HCT116 (cell line): ENCODE measurements around the gene FLNB. TPM values are rescaled to one million over a fixed set of nuclear protein-coding genes. Genes with fewer than 3 reads are reported as not detected.

ENCODE experiments used
- ATAC-seq: fragments of 200-7000 bp; cut with Tn5 transposase; 2 replicates; pipeline ENCODE4 v1.9.1; 2020; ENCODE audit warnings: mild to moderate bottlenecking, moderate library complexity
- BruUV-seq: library from RNA; stranded (reverse); fragments of 400-500 nt; replicated peaks from 2 replicates; lab custom pipeline; 2021; lab: Mats Ljungman, UMichigan
- CTCF ChIA-PET: fragments of 300-600 bp; sonication (Branson Sonifier 250); formaldehyde crosslinking; loops from one replicate; lab custom pipeline; 2021; ENCODE audit warnings: antibody characterized with exemption; lab: Charles Lee
- POLR2A ChIA-PET: fragments of 300-600, 350-600 bp; sonication (Branson Sonifier 250); formaldehyde crosslinking; loops from one replicate; lab custom pipeline; 2021; ENCODE audit warnings: antibody characterized with exemption; lab: Charles Lee
- RAD21 ChIA-PET, 2 experiments: fragments of 300-600 bp; sonication (Branson Sonifier 250); formaldehyde crosslinking; loops; one replicate each; lab custom pipeline; 2023; ENCODE audit warnings: low total read pairs in 2 of 2; ENCODE audit not compliant: uncharacterized antibody in 2 of 2, unreplicated experiment in 2 of 2, low non-redundant PET in 1 of 2; lab: Charles Lee
- DNase-seq: peaks from one replicate; pipeline ENCODE4 v3.0.0-alpha.2; 2010; ENCODE audit warnings: low read depth, low spot score
- H2AFZ ChIP-seq: fragments of 200-600 bp; shearing (Covaris generic), sonication (generic); 2 replicates; pipeline ENCODE4 v1.6.1; 2017; ENCODE audit warnings: low read depth, mixed run types, mixed read lengths, antibody characterized with exemption, low read length; ENCODE audit not compliant: poor library complexity, severe bottlenecking
- H3K27ac ChIP-seq: 2 replicates; pipeline ENCODE4 v1.5.1; 2012; ENCODE audit warnings: low read depth, low read length
- H3K27me3 ChIP-seq: fragments of 200-600 bp; sonication (generic); 2 replicates; pipeline ENCODE4 v1.6.1; 2016; ENCODE audit warnings: mixed run types, low read length, mixed read lengths; ENCODE audit not compliant: insufficient read depth
- H3K36me3 ChIP-seq, 2 experiments: fragments of 200-500 bp in 1 of 2; fragments of 200-600 bp in 1 of 2; sonication (Bioruptor generic) in 1 of 2; sonication (generic) in 1 of 2; 2 replicates each; pipeline versions ENCODE4 v1.5.1 to v1.6.1; 2014 to 2016; ENCODE audit warnings: low read length in 2 of 2, inconsistent platforms in 1 of 2, mixed read lengths in 1 of 2, mixed run types in 1 of 2; ENCODE audit not compliant: insufficient read depth in 2 of 2, control insufficient read depth in 1 of 2
- H3K4me1 ChIP-seq, 2 experiments: fragments of 200-600 bp in 1 of 2; sonication (generic) in 1 of 2; 2 replicates each; pipeline versions ENCODE4 v1.5.1 to v1.6.1; 2012 to 2017; ENCODE audit warnings: low read length in 2 of 2, inconsistent platforms in 1 of 2, mild to moderate bottlenecking in 1 of 2, mixed read lengths in 1 of 2, mixed run types in 1 of 2, moderate library complexity in 1 of 2; ENCODE audit not compliant: insufficient read depth in 2 of 2, control insufficient read depth in 1 of 2
- H3K4me2 ChIP-seq: fragments of 200-600 bp; sonication (generic); 2 replicates; pipeline ENCODE4 v1.6.1; 2017; ENCODE audit warnings: mixed run types, low read length, mixed read lengths
- H3K4me3 ChIP-seq, 2 experiments: fragments of 200-600 bp in 1 of 2; sonication (generic) in 1 of 2; replicated peaks in 1 of 2; 2 replicates each; pipeline ENCODE4 v1.5.1; 2011 to 2016; ENCODE audit warnings: low read length in 2 of 2, control low read depth in 1 of 2, low read depth in 1 of 2, mild to moderate bottlenecking in 1 of 2, mixed read lengths in 1 of 2, mixed run types in 1 of 2
- H3K79me2 ChIP-seq: fragments of 200-600 bp; sonication (generic); 2 replicates; pipeline ENCODE4 v1.6.1; 2017; ENCODE audit warnings: mild to moderate bottlenecking, mixed run types, low read length, moderate library complexity, mixed read lengths; ENCODE audit not compliant: insufficient read depth
- H3K9ac ChIP-seq: fragments of 200-600 bp; sonication (generic); 2 replicates; pipeline ENCODE4 v1.6.1; 2016; ENCODE audit warnings: low read length, mixed read lengths
- H3K9me2 ChIP-seq: fragments of 200-600 bp; sonication (generic), shearing (Covaris generic); 2 replicates; pipeline ENCODE4 v1.6.1; 2017; ENCODE audit warnings: mixed run types, mild to moderate bottlenecking, moderate library complexity; ENCODE audit not compliant: insufficient read depth
- H3K9me3 ChIP-seq, 2 experiments: fragments of 200-500 bp in 1 of 2; fragments of 200-600 bp in 1 of 2; sonication (Bioruptor generic) in 1 of 2; sonication (generic) in 1 of 2; 2 replicates each; pipeline ENCODE4 v1.6.1; 2014 to 2017; ENCODE audit warnings: low read length in 2 of 2, mixed read lengths in 2 of 2, inconsistent platforms in 1 of 2, low read depth in 1 of 2, mild to moderate bottlenecking in 1 of 2, mixed run types in 1 of 2, moderate library complexity in 1 of 2; ENCODE audit not compliant: control insufficient read depth in 1 of 2, insufficient read depth in 1 of 2
- H4K20me1 ChIP-seq: fragments of 200-600 bp; sonication (generic), shearing (Covaris generic); 2 replicates; pipeline ENCODE4 v1.6.1; 2017; ENCODE audit warnings: mixed run types, mild to moderate bottlenecking, moderate library complexity; ENCODE audit not compliant: insufficient read depth
- CEBPB ChIP-seq: IDR thresholded peaks from 2 replicates; pipeline ENCODE4 v1.6.1; 2012; ENCODE audit warnings: low read depth
- EGR1 ChIP-seq: IDR thresholded peaks from 2 replicates; pipeline ENCODE4 v1.6.1; 2012; ENCODE audit warnings: low read depth
- EZH2 ChIP-seq: fragments of 200-600 bp; sonication (generic); IDR thresholded peaks from 2 replicates; pipeline ENCODE4 v1.6.1; 2017; ENCODE audit warnings: antibody characterized with exemption, mixed run types
- FOSL1 ChIP-seq: IDR thresholded peaks from 2 replicates; pipeline ENCODE4 v1.6.1; 2012; ENCODE audit warnings: low read depth
- JUND ChIP-seq: IDR thresholded peaks from 2 replicates; pipeline ENCODE4 v1.6.1; 2012
- POLR2AphosphoS5 ChIP-seq: IDR thresholded peaks from 2 replicates; pipeline ENCODE4 v1.6.1; 2011; ENCODE audit warnings: mild to moderate bottlenecking, low read depth, low read length, moderate library complexity
- SIN3A ChIP-seq: IDR thresholded peaks from 2 replicates; pipeline ENCODE4 v1.6.1; 2012; ENCODE audit warnings: low read depth
- SP1 ChIP-seq: IDR thresholded peaks from 2 replicates; pipeline ENCODE4 v1.6.1; 2012; ENCODE audit warnings: low read depth
- SRF ChIP-seq: IDR thresholded peaks from 2 replicates; pipeline ENCODE4 v1.6.1; 2012; ENCODE audit warnings: low read depth
- intact Hi-C: fragments of 100-400 bp; cut with micrococcal nuclease; formaldehyde crosslinking; loops from 2 replicates; pipeline ENCODE4 v1.10.0; 2022
- total RNA-seq: library from RNA; stranded (reverse); gene quantifications from one replicate; pipeline ENCODE4 v1.2.1, GENCODE V29; 2021; ENCODE audit not compliant: unreplicated experiment
- TF ChIP-seq, protein P1 (sequence below): IDR thresholded peaks from 2 replicates; pipeline ENCODE4 v1.6.1; 2011; ENCODE audit warnings: mild to moderate bottlenecking, low read length, moderate library complexity; ENCODE audit not compliant: insufficient replicate concordance; ENCODE audit errors: extremely low read depth
- TF ChIP-seq, protein P2 (sequence below): IDR thresholded peaks from 2 replicates; pipeline ENCODE4 v1.6.1; 2012; ENCODE audit warnings: low read depth

The FLNB gene
- total RNA-seq, 1 experiment from 2014 or later, result 116 TPM

DNA sequence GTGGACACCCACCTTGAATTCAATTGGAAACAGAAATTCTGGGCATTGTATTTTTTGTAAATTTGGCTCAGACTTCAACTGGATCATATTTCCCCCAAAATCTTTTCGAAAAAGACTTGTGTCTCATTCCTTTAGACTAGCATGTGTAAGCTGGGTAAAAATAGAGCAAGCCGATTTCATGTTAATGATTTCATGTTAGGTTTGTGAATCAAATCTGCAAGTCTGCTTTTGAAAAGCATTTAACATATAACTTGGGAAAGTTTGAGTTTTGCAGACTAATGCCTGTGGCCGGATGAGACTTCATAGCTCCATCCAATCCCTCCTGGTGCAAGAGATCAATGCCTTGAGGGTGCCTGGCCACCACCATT lies 64.5 kb downstream of the FLNB start:
- no peaks in the 10 kb centered on the region for H3K27me3 ChIP-seq
- no peak overlapping the region for H3K4me3 ChIP-seq
- H3K9ac ChIP-seq, result no peak overlapping the region
- intact Hi-C loops, result no loop called here
- peaks cover 0 to 12% of the 10 kb centered on the region in 2 experiments; a peak in 3 of 4 replicates for H3K4me1 ChIP-seq
- ChIA-PET CTCF (no interaction called here), RAD21 (no interaction called here), POLR2A (no interaction called here)
- no peak for ATAC-seq
- BruUV-seq, result no TSS peak
- H3K4me2 ChIP-seq, result no peak overlapping the region
- TF ChIP-seq, protein P1, sequence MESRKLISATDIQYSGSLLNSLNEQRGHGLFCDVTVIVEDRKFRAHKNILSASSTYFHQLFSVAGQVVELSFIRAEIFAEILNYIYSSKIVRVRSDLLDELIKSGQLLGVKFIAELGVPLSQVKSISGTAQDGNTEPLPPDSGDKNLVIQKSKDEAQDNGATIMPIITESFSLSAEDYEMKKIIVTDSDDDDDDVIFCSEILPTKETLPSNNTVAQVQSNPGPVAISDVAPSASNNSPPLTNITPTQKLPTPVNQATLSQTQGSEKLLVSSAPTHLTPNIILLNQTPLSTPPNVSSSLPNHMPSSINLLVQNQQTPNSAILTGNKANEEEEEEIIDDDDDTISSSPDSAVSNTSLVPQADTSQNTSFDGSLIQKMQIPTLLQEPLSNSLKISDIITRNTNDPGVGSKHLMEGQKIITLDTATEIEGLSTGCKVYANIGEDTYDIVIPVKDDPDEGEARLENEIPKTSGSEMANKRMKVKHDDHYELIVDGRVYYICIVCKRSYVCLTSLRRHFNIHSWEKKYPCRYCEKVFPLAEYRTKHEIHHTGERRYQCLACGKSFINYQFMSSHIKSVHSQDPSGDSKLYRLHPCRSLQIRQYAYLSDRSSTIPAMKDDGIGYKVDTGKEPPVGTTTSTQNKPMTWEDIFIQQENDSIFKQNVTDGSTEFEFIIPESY, result no peak
- no peak for DNase-seq
- H2AFZ ChIP-seq, result no peak overlapping the region
- no peak overlapping the region for H3K27ac ChIP-seq
- peaks cover 0 to 8% of the 10 kb centered on the region in 2 experiments; a peak in 1 of 4 replicates for H3K36me3 ChIP-seq
- no peaks in the 10 kb centered on the region for H3K9me3 ChIP-seq
- no peaks in the 10 kb centered on the region for H4K20me1 ChIP-seq
- no peaks in the 10 kb centered on the region for H3K9me2 ChIP-seq
- peaks cover 45% of the 10 kb centered on the region; the same call in 1 of the 2 replicates for H3K79me2 ChIP-seq

DNA sequence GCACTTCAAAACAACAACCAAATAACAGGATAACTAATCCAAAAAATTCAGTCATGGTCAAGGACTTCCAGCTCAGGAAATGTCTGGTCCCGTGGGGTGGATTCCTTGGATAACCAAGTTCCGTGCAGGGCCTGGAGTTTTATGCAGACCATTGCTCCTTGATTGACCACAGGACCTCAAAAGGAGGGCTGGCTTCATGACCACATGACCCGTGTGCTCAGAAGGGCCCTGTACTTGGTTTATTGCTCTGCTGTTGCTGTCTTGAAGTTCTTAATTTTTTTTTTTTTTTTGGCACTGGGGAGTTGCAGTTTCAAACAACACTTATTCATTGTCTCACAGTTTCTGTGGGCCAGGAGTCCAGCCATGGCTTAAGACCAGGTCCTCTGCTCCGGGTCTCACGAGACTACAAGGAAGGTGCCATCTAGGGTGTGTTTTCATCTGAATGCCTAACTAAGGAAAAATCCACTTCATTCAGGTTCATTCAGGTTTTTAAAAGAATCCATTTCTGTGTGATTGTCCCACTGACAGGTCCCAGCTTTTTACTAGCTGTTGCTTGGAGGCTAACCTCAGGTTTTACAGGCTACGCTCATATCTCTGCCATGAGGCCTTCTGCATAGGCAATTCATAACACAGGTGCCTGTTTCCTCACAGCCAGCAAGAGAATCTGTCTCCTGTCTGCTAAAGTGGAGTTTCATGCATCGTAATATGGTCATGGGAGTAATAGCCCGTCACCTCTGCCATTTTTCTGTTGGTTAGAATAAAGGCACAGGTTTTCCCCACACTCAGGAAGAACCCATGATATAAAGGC lies 65.3 kb downstream of the FLNB start:
- H3K27me3 ChIP-seq, result no peaks in the 10 kb centered on the region
- ChIA-PET RAD21 (no interaction called here), POLR2A (no interaction called here), CTCF (interaction anchor here (0.6 kb wide), 1 partner anchor 292 kb away, joined by 4 read pairs; no protein-coding TSS in a partner anchor)
- BruUV-seq, result no TSS peak
- no peak overlapping the region for H2AFZ ChIP-seq
- H4K20me1 ChIP-seq, result no peaks in the 10 kb centered on the region
- intact Hi-C loops, result no loop called here
- H3K79me2 ChIP-seq, result peaks cover 38% of the 10 kb centered on the region; the same call in 1 of the 2 replicates
- H3K9me2 ChIP-seq, result no peaks in the 10 kb centered on the region
- DNase-seq (no peak), ATAC-seq (no peak)
- H3K4me3 ChIP-seq, result no peak overlapping the region
- no peak overlapping the region for H3K4me2 ChIP-seq
- no peak overlapping the region for H3K27ac ChIP-seq
- H3K9me3 ChIP-seq, result no peaks in the 10 kb centered on the region
- H3K9ac ChIP-seq, result no peak overlapping the region
- no peak for TF ChIP-seq SRF
- no peak for TF ChIP-seq EGR1
- no peak for TF ChIP-seq SP1
- TF ChIP-seq POLR2AphosphoS5, result no peak
- no peak for TF ChIP-seq CEBPB
- TF ChIP-seq, protein P2, sequence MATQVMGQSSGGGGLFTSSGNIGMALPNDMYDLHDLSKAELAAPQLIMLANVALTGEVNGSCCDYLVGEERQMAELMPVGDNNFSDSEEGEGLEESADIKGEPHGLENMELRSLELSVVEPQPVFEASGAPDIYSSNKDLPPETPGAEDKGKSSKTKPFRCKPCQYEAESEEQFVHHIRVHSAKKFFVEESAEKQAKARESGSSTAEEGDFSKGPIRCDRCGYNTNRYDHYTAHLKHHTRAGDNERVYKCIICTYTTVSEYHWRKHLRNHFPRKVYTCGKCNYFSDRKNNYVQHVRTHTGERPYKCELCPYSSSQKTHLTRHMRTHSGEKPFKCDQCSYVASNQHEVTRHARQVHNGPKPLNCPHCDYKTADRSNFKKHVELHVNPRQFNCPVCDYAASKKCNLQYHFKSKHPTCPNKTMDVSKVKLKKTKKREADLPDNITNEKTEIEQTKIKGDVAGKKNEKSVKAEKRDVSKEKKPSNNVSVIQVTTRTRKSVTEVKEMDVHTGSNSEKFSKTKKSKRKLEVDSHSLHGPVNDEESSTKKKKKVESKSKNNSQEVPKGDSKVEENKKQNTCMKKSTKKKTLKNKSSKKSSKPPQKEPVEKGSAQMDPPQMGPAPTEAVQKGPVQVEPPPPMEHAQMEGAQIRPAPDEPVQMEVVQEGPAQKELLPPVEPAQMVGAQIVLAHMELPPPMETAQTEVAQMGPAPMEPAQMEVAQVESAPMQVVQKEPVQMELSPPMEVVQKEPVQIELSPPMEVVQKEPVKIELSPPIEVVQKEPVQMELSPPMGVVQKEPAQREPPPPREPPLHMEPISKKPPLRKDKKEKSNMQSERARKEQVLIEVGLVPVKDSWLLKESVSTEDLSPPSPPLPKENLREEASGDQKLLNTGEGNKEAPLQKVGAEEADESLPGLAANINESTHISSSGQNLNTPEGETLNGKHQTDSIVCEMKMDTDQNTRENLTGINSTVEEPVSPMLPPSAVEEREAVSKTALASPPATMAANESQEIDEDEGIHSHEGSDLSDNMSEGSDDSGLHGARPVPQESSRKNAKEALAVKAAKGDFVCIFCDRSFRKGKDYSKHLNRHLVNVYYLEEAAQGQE, result no peak
- TF ChIP-seq, protein P1, result no peak
- TF ChIP-seq EZH2, result no peak
- TF ChIP-seq SIN3A, result no peak
- TF ChIP-seq JUND, result no peak
- TF ChIP-seq FOSL1, result no peak
- H3K36me3 ChIP-seq, result peaks cover 0 to 14% of the 10 kb centered on the region in 2 experiments; a peak in 2 of 4 replicates
- peaks cover 0 to 12% of the 10 kb centered on the region in 2 experiments; a peak in 2 of 4 replicates for H3K4me1 ChIP-seq
